Right lobe of liver (tissue), 4 donors: ENCODE results near the gene STPG1.
A peak's percentile ranks its signal among the peaks of the same experiment; 100 is the strongest.

Source experiments
- POLR2A ChIP-seq: fragments of 450-650 bp; IDR thresholded peaks from one replicate; pipeline ENCODE4 v1.6.1; 2017; ENCODE audit warnings: antibody characterized with exemption, mild to moderate bottlenecking
- TF ChIP-seq, protein P1 (sequence below), 4 donors: fragments of 200-600 bp in 3 of 4; fragments of 450-650 bp in 1 of 4; IDR thresholded peaks; one replicate each; pipeline versions ENCODE4 v1.5.1 to v1.8.0; 2016 to 2022; ENCODE audit warnings: antibody characterized with exemption in 4 of 4, mild to moderate bottlenecking in 2 of 4
- donor health status: DM: no; HTN: no; CAD: no.
- donor health status: DM: no; HTN: no; CAD: no.
- donor health status: DM: no; HTN: yes; CAD: no.

DNA sequence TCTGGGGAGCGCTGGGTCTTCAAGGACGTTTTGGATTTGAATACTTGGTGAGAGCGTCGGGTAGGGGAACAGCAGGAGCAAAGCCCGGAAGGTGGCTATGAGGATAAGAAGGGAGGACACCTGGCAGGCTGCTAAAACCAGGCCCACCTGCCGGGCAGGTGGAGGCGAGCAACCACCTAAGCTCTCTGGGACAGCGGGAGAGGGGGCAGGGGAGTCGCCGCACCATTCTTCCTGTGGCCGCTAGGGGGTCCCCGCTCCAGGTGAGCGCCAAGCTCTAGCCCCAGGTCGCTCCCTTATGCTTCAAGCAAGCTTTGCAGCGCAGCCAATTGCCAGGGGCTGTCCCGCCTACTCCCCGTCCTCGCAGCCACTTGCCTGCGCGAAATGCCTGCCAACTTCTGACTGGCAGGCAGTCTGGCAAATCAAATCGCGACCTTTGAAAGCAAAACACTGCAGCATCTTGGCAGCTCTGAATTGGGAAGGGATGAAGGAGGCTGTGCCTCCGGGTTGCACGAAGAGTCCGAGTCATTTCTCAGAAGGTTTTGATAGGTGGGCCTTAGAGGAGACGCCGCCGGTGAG is 1.8 kb upstream of the STPG1 start, which contains the start of gene NIPAL3:
- TF ChIP-seq, protein P1, sequence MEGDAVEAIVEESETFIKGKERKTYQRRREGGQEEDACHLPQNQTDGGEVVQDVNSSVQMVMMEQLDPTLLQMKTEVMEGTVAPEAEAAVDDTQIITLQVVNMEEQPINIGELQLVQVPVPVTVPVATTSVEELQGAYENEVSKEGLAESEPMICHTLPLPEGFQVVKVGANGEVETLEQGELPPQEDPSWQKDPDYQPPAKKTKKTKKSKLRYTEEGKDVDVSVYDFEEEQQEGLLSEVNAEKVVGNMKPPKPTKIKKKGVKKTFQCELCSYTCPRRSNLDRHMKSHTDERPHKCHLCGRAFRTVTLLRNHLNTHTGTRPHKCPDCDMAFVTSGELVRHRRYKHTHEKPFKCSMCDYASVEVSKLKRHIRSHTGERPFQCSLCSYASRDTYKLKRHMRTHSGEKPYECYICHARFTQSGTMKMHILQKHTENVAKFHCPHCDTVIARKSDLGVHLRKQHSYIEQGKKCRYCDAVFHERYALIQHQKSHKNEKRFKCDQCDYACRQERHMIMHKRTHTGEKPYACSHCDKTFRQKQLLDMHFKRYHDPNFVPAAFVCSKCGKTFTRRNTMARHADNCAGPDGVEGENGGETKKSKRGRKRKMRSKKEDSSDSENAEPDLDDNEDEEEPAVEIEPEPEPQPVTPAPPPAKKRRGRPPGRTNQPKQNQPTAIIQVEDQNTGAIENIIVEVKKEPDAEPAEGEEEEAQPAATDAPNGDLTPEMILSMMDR (IDR thresholded peaks at IDR 0.05) = peak; percentile 84 to 95 (median 87)
- TF ChIP-seq POLR2A = no peak
